Activated CD8-positive, alpha-beta T cell treated with anti-CD3 and anti-CD28 coated beads for 36 hours (primary cell): Measurements from ENCODE around the gene RAI1. TPM values are rescaled to one million over a fixed set of nuclear protein-coding genes. Genes with fewer than 3 reads are reported as not detected.

Source experiments
- ATAC-seq: fragments of 200-7000 bp; cut with Tn5 transposase; one replicate; pipeline ENCODE4 v1.10.0; 2021; ENCODE audit warnings: mild to moderate bottlenecking, moderate library complexity
- CTCF ChIA-PET: fragments of 350-600 bp; sonication (Branson Sonifier 250); formaldehyde crosslinking; loops from one replicate; lab custom pipeline; 2021; ENCODE audit warnings: antibody characterized with exemption; lab: Charles Lee
- POLR2A ChIA-PET: fragments of 350-600 bp; sonication (Branson Sonifier 250); formaldehyde crosslinking; loops from one replicate; lab custom pipeline; 2021; ENCODE audit warnings: antibody characterized with exemption; lab: Charles Lee
- DNase-seq: peaks from one replicate; pipeline ENCODE4 v3.0.0-alpha.2; 2020
- H3K27ac Mint-ChIP-seq: one replicate; pipeline ENCODE4 v1.8.0; 2021; ENCODE audit warnings: mild to moderate bottlenecking, mixed read lengths
- H3K27me3 Mint-ChIP-seq: one replicate; pipeline ENCODE4 v1.8.0; 2021; ENCODE audit warnings: mixed read lengths
- H3K36me3 Mint-ChIP-seq: one replicate; pipeline ENCODE4 v1.8.0; 2021; ENCODE audit warnings: low read depth, mixed read lengths
- H3K4me1 Mint-ChIP-seq: one replicate; pipeline ENCODE4 v1.8.0; 2021; ENCODE audit warnings: low read depth, mixed read lengths
- H3K4me3 Mint-ChIP-seq: one replicate; pipeline ENCODE4 v1.8.0; 2021; ENCODE audit warnings: mild to moderate bottlenecking, moderate library complexity, mixed read lengths
- H3K9me3 Mint-ChIP-seq: one replicate; pipeline ENCODE4 v1.8.0; 2021; ENCODE audit warnings: mixed read lengths
- intact Hi-C: fragments of 100-400 bp; cut with micrococcal nuclease; formaldehyde crosslinking; loops from one replicate; pipeline ENCODE4 v1.10.0; 2022
- total RNA-seq, 2 experiments: library from RNA; stranded (reverse); gene quantifications; one replicate each; pipeline ENCODE4 v1.2.3, GENCODE V29; 2021
- TF ChIP-seq, protein P1 (sequence below): fragments of 200-600 bp; IDR thresholded peaks from one replicate; pipeline ENCODE4 v1.8.0; 2022; ENCODE audit warnings: antibody characterized with exemption, mild to moderate bottlenecking

Gene RAI1
- total RNA-seq, 2 experiments from 2014 or later: 18.1 to 20.3 TPM

DNA sequence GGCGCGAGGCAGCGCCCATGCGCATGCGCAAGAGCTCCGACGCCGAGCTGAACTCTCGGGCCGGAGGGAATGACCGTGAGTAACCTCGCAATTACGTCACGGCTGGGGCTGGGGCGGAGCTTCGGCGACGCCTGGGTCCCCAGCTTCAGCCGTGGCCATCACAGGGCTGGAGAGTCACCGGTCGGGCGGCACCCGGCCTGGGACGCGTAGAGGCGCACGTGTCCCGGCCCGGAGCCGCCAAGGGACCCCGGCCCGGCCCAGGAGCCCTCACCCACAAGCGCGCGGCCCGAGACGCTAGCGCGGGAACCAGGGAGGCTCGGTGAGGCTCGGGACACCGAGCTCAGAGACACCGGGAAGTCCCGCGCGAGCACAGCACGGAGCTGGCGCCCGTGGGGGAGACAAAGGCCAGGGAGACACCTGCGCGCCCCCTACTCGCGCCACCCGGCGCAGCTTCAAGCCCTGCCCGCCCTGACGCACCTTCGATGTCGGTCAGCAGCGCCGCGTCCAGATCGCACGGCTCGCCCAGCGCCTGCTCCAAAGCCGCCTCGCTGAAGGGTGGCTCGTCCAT lies 155.1 kb downstream of the RAI1 start:
- CTCF ChIA-PET: interaction anchor here (0.6 to 7.0 kb wide), 10 partner anchors 9 to 104 kb away, joined by 3 to 49 read pairs (median 6); no protein-coding TSS in a partner anchor
- TF ChIP-seq, protein P1, sequence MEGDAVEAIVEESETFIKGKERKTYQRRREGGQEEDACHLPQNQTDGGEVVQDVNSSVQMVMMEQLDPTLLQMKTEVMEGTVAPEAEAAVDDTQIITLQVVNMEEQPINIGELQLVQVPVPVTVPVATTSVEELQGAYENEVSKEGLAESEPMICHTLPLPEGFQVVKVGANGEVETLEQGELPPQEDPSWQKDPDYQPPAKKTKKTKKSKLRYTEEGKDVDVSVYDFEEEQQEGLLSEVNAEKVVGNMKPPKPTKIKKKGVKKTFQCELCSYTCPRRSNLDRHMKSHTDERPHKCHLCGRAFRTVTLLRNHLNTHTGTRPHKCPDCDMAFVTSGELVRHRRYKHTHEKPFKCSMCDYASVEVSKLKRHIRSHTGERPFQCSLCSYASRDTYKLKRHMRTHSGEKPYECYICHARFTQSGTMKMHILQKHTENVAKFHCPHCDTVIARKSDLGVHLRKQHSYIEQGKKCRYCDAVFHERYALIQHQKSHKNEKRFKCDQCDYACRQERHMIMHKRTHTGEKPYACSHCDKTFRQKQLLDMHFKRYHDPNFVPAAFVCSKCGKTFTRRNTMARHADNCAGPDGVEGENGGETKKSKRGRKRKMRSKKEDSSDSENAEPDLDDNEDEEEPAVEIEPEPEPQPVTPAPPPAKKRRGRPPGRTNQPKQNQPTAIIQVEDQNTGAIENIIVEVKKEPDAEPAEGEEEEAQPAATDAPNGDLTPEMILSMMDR: no peak
- Mint-ChIP-seq H3K27ac (peak overlapping the region; percentile 96), H3K4me1 (peaks cover 69% of the 10 kb centered on the region), H3K36me3 (peaks cover 37% of the 10 kb centered on the region), H3K4me3 (peak overlapping the region; percentile 92), H3K9me3 (no peaks in the 10 kb centered on the region), H3K27me3 (no peaks in the 10 kb centered on the region)
- POLR2A ChIA-PET: interaction anchor here (0.6 to 22.2 kb wide), 16 partner anchors 13 to 154 kb away, joined by 3 to 617 read pairs (median 4); no protein-coding TSS in a partner anchor
- intact Hi-C loops: no loop called here
- ATAC-seq: peak; percentile 72
- peak; percentile 98 for DNase-seq

DNA sequence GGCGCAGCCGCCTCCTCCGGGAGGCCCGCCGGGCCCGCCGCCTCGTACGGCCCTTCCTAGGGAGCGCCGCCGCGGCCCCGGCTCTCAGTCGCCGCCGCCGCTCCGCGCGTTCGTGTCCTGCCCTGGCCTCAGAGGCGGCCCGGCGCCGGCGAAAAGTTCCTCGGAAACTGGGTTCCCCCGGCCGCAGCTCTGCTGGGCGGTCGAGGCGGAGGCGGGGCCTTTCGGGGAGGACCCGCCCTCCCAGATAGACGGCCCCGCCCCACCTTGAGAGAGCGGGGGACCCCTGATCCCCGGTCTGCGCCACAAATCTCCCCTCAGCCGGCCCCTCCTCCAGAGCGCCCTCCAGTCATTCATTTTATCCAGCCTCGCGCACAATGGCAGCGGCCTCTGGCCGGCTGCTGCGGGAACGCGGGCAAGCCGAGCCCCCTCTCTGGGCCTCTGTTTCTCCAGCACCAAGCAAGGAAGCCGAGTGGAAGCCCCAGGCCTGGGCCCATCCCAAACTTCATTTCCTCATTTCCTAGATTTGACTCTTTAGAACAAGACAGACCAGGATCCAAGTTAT lies 155.6 kb downstream of the RAI1 start, which contains the start of gene SREBF1:
SREBF1 (minus strand) TSS at position 169 of the 562 bp plus-strand sequence. CDS start 169 bp downstream, outside the sequence.
- Mint-ChIP-seq H3K9me3 (no peaks in the 10 kb centered on the region), H3K27me3 (no peaks in the 10 kb centered on the region), H3K4me1 (peaks cover 69% of the 10 kb centered on the region), H3K4me3 (peak within 1 kb of the TSS; percentile 92), H3K36me3 (peaks cover 34% of the 10 kb centered on the region), H3K27ac (peak within 1 kb of the TSS; percentile 96)
- CTCF ChIA-PET: interaction anchor here (1.2 to 7.0 kb wide), 9 partner anchors 9 to 25 kb away, joined by 3 to 49 read pairs (median 7); no protein-coding TSS in a partner anchor
- POLR2A ChIA-PET: interaction anchor here (0.6 to 22.2 kb wide), 11 partner anchors 12 to 155 kb away, joined by 3 to 617 read pairs (median 4); no protein-coding TSS in a partner anchor
- DNase-seq: peak; percentile 86
- peak; percentile 54 for ATAC-seq
- intact Hi-C loops: no loop called here
- TF ChIP-seq, protein P1: no peak

DNA sequence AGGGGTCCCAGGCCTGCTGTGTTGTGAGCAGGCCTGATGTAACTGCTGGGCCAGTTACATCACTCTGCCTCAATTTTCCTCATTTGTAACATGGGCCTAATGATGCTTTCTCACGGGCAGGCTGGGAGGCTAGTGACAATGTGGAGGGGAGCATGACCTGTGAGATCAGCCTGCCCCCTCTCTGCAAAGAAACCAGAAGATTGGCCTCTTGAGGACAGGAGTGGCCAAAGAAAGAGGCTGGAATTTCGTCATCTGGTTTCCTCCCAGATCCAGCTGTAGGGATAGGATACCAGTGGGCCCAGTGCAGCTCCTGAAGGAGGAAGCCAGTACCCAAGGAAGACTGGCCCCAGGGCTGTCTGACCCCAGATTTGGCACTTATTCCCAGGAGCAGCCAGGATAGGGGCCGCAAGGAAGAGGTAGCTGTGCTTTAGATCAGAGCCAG lies 156.1 kb downstream of the RAI1 start:
- H3K9me3 Mint-ChIP-seq: no peaks in the 10 kb centered on the region
- H3K36me3 Mint-ChIP-seq: peaks cover 29% of the 10 kb centered on the region
- H3K4me3 Mint-ChIP-seq: peak overlapping the region; percentile 92
- peak overlapping the region; percentile 96 for H3K27ac Mint-ChIP-seq
- H3K4me1 Mint-ChIP-seq: peaks cover 64% of the 10 kb centered on the region
- intact Hi-C loops: no loop called here
- TF ChIP-seq, protein P1: no peak
- H3K27me3 Mint-ChIP-seq: no peaks in the 10 kb centered on the region
- no peak for ATAC-seq
- ChIA-PET CTCF (interaction anchor here (1.1 to 7.0 kb wide), 9 partner anchors 10 to 25 kb away, joined by 3 to 49 read pairs (median 5); no protein-coding TSS in a partner anchor), POLR2A (interaction anchor here (0.8 to 22.2 kb wide), 4 partner anchors 12 to 155 kb away, joined by 3 to 617 read pairs (median 140); no protein-coding TSS in a partner anchor)
- peak; percentile 43 for DNase-seq

DNA sequence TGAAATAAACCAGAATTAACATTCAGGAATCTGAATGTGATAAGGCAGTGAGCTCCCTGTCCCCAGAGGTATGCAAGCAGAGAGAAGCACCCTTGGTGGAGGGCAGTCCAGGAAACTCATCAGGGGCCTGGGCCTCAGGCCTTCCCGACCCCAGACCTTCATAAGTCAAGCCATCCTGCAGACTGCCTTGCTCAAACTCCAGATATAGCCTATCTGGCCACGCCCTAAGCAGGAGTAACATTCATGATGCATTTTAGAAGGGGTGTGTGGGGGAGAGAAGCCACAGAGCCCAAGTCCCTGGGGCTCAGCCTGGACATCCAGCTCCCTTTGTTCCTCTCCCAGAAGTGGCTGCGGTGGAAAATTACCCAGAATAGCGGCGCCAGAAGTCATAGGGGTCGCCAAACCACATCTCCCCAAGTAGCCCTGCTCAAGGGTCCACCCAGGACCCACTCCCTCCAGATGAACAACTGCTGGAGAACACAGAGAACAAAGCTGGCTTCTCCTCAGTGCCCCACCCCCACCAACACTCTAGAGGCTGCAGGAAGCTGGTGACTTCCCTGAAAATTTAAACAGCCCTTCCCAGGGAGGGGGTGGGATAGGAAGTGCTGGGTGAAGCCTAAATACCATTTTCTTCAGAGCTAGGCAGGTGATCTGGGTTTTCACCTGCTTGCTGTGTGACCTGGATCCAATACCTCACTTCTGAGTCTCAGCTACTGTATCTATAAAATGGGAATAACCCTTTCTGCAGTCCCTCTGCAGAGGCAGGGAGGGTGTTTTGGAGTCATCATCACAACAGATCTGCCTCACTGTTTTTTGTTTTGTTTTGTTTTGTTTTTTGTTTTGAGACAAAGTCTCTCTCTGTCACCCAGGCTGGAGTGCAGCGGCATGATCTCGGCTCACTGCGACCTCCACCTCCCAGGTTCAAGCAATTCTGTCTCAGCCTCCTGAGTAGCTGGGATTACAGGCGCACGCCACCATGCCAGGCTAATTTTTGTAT lies 157.0 kb downstream of the RAI1 start:
- intact Hi-C loops: no loop called here
- Mint-ChIP-seq H3K4me1 (peaks cover 62% of the 10 kb centered on the region), H3K36me3 (peaks cover 28% of the 10 kb centered on the region), H3K4me3 (peak overlapping the region; percentile 92), H3K27me3 (no peaks in the 10 kb centered on the region), H3K9me3 (no peaks in the 10 kb centered on the region), H3K27ac (peak overlapping the region; percentile 96)
- ChIA-PET POLR2A (interaction anchor here (0.6 to 22.2 kb wide), 8 partner anchors 11 to 1479 kb away, joined by 3 to 617 read pairs (median 4); no protein-coding TSS in a partner anchor), CTCF (interaction anchor here (1.1 to 7.0 kb wide), 6 partner anchors 11 to 26 kb away, joined by 3 to 49 read pairs (median 6); no protein-coding TSS in a partner anchor)
- DNase-seq (no peak), ATAC-seq (no peak)
- TF ChIP-seq, protein P1: no peak
